Measurements from ENCODE around the gene GCC2.

DNA sequence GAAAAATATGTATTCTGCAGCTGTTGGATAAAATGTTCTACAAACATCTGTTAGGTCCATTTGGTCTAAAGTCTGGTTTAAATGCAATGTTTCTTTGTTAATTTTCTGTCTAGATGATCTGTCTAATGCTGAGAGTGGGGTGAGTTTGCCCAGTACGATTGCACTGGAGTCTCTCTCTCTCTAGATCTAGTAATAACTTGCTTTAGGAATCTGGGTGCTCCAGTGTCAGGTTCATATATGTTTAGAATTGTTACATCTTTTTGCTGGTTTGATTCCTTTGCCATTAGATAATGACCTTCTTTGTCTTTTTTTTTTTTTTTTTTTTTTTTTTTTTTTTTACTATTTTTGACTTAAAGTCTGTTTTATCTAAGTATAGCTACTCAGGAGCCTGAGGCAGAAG, 10.4 kb downstream of the GCC2 start:
- TF ChIP-seq EZH2 (IDR thresholded peaks at IDR 0.05; ENCODE audit: borderline replicate concordance, low read depth, low read length), result no peak
- no peak for TF ChIP-seq SMAD1 (IDR thresholded peaks at IDR 0.05; ENCODE audit: low read depth, low read length, partially characterized antibody)
- TF ChIP-seq, protein P1, sequence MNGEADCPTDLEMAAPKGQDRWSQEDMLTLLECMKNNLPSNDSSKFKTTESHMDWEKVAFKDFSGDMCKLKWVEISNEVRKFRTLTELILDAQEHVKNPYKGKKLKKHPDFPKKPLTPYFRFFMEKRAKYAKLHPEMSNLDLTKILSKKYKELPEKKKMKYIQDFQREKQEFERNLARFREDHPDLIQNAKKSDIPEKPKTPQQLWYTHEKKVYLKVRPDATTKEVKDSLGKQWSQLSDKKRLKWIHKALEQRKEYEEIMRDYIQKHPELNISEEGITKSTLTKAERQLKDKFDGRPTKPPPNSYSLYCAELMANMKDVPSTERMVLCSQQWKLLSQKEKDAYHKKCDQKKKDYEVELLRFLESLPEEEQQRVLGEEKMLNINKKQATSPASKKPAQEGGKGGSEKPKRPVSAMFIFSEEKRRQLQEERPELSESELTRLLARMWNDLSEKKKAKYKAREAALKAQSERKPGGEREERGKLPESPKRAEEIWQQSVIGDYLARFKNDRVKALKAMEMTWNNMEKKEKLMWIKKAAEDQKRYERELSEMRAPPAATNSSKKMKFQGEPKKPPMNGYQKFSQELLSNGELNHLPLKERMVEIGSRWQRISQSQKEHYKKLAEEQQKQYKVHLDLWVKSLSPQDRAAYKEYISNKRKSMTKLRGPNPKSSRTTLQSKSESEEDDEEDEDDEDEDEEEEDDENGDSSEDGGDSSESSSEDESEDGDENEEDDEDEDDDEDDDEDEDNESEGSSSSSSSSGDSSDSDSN (IDR thresholded peaks at IDR 0.05; ENCODE audit: borderline replicate concordance in 1 of 2, low read depth in 2 of 2, low read length in 2 of 2), result no peak
- TF ChIP-seq ZNF561 (CRISPR knock-in tag; conservative IDR thresholded peaks at IDR 0.05), result no peak
- no peak for TF ChIP-seq GTF2F1 (IDR thresholded peaks at IDR 0.05; ENCODE audit: low read depth, low read length)
- TF ChIP-seq, protein P2, sequence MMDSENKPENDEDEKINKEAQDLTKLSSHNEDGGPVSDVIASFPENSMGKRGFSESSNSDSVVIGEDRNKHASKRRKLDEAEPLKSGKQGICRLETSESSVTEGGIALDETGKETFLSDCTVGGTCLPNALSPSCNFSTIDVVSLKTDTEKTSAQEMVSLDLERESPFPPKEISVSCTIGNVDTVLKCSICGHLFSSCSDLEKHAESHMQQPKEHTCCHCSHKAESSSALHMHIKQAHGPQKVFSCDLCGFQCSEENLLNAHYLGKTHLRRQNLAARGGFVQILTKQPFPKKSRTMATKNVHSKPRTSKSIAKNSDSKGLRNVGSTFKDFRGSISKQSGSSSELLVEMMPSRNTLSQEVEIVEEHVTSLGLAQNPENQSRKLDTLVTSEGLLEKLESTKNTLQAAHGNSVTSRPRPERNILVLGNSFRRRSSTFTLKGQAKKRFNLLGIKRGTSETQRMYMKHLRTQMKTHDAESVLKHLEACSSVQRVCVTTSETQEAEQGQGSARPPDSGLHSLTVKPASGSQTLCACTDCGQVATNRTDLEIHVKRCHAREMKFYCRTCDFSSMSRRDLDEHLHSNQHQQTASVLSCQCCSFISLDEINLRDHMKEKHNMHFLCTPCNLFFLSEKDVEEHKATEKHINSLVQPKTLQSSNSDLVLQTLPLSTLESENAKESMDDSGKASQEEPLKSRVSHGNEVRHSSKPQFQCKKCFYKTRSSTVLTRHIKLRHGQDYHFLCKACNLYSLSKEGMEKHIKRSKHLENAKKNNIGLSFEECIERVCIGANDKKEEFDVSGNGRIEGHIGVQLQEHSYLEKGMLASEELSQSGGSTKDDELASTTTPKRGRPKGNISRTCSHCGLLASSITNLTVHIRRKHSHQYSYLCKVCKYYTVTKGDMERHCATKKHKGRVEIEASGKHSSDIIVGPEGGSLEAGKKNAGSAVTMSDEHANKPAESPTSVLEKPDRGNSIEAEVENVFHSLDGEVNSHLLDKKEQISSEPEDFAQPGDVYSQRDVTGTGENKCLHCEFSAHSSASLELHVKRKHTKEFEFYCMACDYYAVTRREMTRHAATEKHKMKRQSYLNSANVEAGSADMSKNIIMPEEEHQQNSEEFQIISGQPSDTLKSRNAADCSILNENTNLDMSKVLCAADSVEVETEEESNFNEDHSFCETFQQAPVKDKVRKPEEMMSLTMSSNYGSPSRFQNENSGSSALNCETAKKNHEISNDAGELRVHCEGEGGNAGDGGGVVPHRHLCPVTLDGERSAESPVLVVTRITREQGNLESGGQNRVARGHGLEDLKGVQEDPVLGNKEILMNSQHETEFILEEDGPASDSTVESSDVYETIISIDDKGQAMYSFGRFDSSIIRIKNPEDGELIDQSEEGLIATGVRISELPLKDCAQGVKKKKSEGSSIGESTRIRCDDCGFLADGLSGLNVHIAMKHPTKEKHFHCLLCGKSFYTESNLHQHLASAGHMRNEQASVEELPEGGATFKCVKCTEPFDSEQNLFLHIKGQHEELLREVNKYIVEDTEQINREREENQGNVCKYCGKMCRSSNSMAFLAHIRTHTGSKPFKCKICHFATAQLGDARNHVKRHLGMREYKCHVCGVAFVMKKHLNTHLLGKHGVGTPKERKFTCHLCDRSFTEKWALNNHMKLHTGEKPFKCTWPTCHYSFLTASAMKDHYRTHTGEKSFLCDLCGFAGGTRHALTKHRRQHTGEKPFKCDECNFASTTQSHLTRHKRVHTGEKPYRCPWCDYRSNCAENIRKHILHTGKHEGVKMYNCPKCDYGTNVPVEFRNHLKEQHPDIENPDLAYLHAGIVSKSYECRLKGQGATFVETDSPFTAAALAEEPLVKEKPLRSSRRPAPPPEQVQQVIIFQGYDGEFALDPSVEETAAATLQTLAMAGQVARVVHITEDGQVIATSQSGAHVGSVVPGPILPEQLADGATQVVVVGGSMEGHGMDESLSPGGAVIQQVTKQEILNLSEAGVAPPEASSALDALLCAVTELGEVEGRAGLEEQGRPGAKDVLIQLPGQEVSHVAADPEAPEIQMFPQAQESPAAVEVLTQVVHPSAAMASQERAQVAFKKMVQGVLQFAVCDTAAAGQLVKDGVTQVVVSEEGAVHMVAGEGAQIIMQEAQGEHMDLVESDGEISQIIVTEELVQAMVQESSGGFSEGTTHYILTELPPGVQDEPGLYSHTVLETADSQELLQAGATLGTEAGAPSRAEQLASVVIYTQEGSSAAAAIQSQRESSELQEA (IDR thresholded peaks at IDR 0.05; ENCODE audit: low read depth), result no peak
- TF ChIP-seq, protein P3, sequence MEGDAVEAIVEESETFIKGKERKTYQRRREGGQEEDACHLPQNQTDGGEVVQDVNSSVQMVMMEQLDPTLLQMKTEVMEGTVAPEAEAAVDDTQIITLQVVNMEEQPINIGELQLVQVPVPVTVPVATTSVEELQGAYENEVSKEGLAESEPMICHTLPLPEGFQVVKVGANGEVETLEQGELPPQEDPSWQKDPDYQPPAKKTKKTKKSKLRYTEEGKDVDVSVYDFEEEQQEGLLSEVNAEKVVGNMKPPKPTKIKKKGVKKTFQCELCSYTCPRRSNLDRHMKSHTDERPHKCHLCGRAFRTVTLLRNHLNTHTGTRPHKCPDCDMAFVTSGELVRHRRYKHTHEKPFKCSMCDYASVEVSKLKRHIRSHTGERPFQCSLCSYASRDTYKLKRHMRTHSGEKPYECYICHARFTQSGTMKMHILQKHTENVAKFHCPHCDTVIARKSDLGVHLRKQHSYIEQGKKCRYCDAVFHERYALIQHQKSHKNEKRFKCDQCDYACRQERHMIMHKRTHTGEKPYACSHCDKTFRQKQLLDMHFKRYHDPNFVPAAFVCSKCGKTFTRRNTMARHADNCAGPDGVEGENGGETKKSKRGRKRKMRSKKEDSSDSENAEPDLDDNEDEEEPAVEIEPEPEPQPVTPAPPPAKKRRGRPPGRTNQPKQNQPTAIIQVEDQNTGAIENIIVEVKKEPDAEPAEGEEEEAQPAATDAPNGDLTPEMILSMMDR (IDR thresholded peaks at IDR 0.05 in 2 of 3, conservative IDR thresholded peaks at IDR 0.05 in 1 of 3; ENCODE audit: insufficient read depth in 2 of 3, low read depth in 1 of 3, low read length in 3 of 3), result no peak
- TF ChIP-seq SMC3 (conservative IDR thresholded peaks at IDR 0.05; ENCODE audit: insufficient read depth, low read depth, low read length), result no peak
- no peak for TF ChIP-seq BRF1 (IDR thresholded peaks at IDR 0.05; ENCODE audit: borderline replicate concordance, extremely low read depth, insufficient read length)
- TF ChIP-seq MYNN (IDR thresholded peaks at IDR 0.05), result no peak
- no peak for TF ChIP-seq MYNN (CRISPR knock-in tag; IDR thresholded peaks at IDR 0.05)
- TF ChIP-seq POLR2AphosphoS5 (IDR thresholded peaks at IDR 0.05; ENCODE audit: control insufficient read depth, insufficient read depth, low read depth, low read length), result no peak
- no peak for TF ChIP-seq ZBTB8A (IDR thresholded peaks at IDR 0.05; ENCODE audit: partially characterized antibody)
- no peak for TF ChIP-seq NR1H2 (CRISPR knock-in tag; IDR thresholded peaks at IDR 0.05)
- no peak for TF ChIP-seq CAMTA2 (CRISPR knock-in tag; conservative IDR thresholded peaks at IDR 0.05)
